Stimulated activated CD8-positive, alpha-beta memory T cell treated with anti-CD3 and anti-CD28 coated beads, Interleukin-7, amount 100 ng/mL, for 4 hours (primary cell): ENCODE data around the gene CLDN24.

Experiments
- DNase-seq, 2 donors: peaks; one replicate each; pipeline ENCODE4 v3.0.0-alpha.2; 2020; ENCODE audit warnings: low read depth in 2 of 2

CLDN24 gene

DNA sequence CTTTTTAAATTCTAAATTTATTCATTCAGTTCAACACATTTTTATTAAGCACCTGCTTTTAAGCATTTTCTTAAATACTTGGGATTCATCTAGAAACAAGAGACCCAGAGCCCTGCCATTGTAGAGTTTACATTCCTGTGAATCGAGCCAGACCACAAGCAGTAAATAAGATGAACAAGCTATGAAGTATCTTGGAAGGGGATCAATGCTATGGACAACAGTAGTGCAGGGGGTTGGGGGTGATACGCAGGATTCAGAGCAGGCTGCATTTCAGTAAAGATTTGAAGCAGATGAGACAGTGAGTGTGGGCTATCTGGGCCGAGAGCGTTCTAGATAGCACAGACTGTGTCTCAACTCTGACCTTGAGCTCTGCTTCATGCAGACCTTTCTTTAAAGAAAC, 37.3 kb downstream of the CLDN24 start:
- DNase-seq: no peak

DNA sequence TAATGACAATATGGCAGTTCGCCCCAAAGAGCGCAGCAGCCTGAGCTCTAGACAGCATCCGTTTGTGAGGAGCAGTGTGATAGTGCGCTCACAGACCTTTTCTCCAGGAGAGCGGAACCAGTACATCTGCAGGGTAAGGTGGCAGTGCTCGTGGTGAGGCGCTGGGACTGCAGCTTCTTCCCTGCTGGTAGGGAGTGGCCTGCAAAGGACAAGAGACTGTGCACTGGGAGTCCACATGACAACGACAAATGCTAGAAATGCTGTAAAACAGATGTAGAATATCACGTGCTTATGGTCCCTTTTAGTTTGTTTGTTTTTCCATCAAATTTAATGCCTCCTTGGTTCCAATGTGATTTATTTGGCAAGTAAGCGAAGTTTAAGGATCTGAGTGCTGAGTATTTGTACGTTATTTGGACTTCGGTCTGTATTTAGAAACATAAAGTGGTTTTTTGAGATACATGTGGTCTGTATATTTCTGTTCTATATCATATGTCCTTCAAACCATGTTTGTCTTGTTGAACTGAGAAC, 37.9 kb downstream of the CLDN24 start:
- DNase-seq: no peak

DNA sequence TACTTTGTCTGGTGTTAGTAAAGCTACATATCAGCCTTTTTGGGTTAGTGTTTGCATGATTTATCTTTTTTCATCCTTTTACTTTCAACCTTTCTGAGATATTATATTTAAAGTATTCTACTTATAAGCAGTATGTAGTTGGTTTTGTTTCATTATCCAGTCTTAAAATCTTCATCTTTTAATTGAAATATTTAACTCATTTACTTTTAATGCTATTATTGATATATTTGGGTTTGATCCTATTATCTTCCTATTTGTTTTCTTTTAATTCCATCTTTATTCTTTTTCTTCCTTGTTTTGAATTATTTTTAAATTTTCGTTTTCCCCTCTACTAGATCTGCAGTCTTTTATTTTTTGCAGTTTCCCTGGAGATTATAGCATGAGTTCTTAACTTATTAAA, 46.1 kb downstream of the CLDN24 start:
- DNase-seq: no peak

DNA sequence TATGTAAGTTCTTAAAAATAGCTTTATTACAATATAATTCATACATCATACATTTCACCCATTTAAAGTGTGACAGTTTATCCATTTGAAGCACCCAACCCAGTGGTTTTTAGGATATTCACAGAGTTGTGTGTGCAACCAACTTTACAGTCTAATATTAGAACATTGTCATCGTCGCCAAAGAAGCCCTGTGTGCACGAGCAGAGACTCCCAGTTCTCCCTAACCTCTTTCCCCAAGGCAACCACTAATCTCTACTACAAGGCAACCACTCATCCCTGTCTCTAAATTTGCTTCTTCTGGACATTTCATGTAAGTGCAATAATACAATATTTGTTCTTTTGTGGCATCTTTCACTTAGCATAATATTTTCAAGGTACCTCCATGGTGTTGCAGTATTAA, 49.8 kb downstream of the CLDN24 start:
- DNase-seq: no peak
